ENCODE results near the gene G3BP1. TPM values are rescaled to one million over a fixed set of nuclear protein-coding genes. Genes with fewer than 3 reads are reported as not detected.

The G3BP1 gene
- polyA plus RNA-seq, 3 donors, result 10.6 to 60.6 (median 58.8) TPM

GRCh38 chr5:151815051-151815450 is 43.3 kb downstream of the G3BP1 start:
- Histone ChIP-seq H2AFZ (ENCODE audit: insufficient read depth, low read depth, low read length, poor library complexity, severe bottlenecking) (no peak overlapping the region), H3K9ac (ENCODE audit: insufficient read depth, low read length, poor library complexity, severe bottlenecking) (no peak overlapping the region), H3K9me3 (replicated peaks in 1 of 2; ENCODE audit: control insufficient read depth in 1 of 2, insufficient read depth in 1 of 2, low read length in 2 of 2) (no peaks in the 10 kb centered on the region), H4K20me1 (ENCODE audit: insufficient read depth, low read length) (no peaks in the 10 kb centered on the region), H3K4me1 (ENCODE audit: control insufficient read depth in 1 of 2, insufficient read depth in 2 of 2, low read length in 2 of 2) (no peaks in the 10 kb centered on the region), H3K27me3 (ENCODE audit: control insufficient read depth in 2 of 2, insufficient read depth in 2 of 2, low read length in 2 of 2) (no peaks in the 10 kb centered on the region), H3K27ac (ENCODE audit: low read depth in 1 of 2, low read length in 2 of 2) (no peak overlapping the region), H3K4me2 (replicated peaks; ENCODE audit: extremely low read depth, low read length, poor library complexity, severe bottlenecking) (no peak overlapping the region), H3K79me2 (ENCODE audit: insufficient read depth, low read length) (no peaks in the 10 kb centered on the region), H3K4me3 (replicated peaks in 1 of 3; ENCODE audit: low read depth in 2 of 3, low read length in 3 of 3) (no peak overlapping the region), H3K36me3 (replicated peaks in 1 of 2; ENCODE audit: control insufficient read depth in 1 of 2, insufficient read depth in 2 of 2, low read length in 2 of 2) (peaks cover 27 to 57% of the 10 kb centered on the region in 2 donors)
- intact Hi-C loops (cut with micrococcal nuclease), result no loop called here
- Mint-ChIP-seq H3K27me3 (ENCODE audit: low read depth in 3 of 3) (no peaks in the 10 kb centered on the region), H3K36me3 (peaks cover 34 to 46% of the 10 kb centered on the region in 2 donors), H3K4me3 (no peak overlapping the region), H3K4me1 (no peaks in the 10 kb centered on the region), H3K9me3 (no peaks in the 10 kb centered on the region), H3K27ac (no peak overlapping the region)
- TF ChIP-seq, protein P1, sequence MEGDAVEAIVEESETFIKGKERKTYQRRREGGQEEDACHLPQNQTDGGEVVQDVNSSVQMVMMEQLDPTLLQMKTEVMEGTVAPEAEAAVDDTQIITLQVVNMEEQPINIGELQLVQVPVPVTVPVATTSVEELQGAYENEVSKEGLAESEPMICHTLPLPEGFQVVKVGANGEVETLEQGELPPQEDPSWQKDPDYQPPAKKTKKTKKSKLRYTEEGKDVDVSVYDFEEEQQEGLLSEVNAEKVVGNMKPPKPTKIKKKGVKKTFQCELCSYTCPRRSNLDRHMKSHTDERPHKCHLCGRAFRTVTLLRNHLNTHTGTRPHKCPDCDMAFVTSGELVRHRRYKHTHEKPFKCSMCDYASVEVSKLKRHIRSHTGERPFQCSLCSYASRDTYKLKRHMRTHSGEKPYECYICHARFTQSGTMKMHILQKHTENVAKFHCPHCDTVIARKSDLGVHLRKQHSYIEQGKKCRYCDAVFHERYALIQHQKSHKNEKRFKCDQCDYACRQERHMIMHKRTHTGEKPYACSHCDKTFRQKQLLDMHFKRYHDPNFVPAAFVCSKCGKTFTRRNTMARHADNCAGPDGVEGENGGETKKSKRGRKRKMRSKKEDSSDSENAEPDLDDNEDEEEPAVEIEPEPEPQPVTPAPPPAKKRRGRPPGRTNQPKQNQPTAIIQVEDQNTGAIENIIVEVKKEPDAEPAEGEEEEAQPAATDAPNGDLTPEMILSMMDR (IDR thresholded peaks at IDR 0.05), result no peak
- DNase-seq, result no peak
- 93% methylated on average over 1 of the region's 1 CpG for WGBS (ENCODE audit: insufficient coverage)

GRCh38 chr5:151819830-151820229 is 48.1 kb downstream of the G3BP1 start:
- Mint-ChIP-seq H3K27me3 (ENCODE audit: low read depth in 3 of 3) (no peaks in the 10 kb centered on the region), H3K4me1 (peaks cover 4% of the 10 kb centered on the region), H3K27ac (no peak overlapping the region), H3K36me3 (peaks cover 7 to 10% of the 10 kb centered on the region in 2 donors), H3K9me3 (no peaks in the 10 kb centered on the region), H3K4me3 (no peak overlapping the region)
- no peaks in the 10 kb centered on the region for H3K79me2 ChIP-seq (ENCODE audit: insufficient read depth, low read length)
- intact Hi-C loops (cut with micrococcal nuclease), result loop anchor here in 1 of 2 donors (10.0 kb wide), 1 partner anchor 685 kb away; no protein-coding TSS in a partner anchor
- H3K9ac ChIP-seq (ENCODE audit: insufficient read depth, low read length, poor library complexity, severe bottlenecking), result no peak overlapping the region
- no peaks in the 10 kb centered on the region for H4K20me1 ChIP-seq (ENCODE audit: insufficient read depth, low read length)
- H3K27me3 ChIP-seq (ENCODE audit: control insufficient read depth in 2 of 2, insufficient read depth in 2 of 2, low read length in 2 of 2), result no peaks in the 10 kb centered on the region
- no peak overlapping the region for H3K4me3 ChIP-seq (replicated peaks in 1 of 3; ENCODE audit: low read depth in 2 of 3, low read length in 3 of 3)
- H3K4me1 ChIP-seq (ENCODE audit: control insufficient read depth in 1 of 2, insufficient read depth in 2 of 2, low read length in 2 of 2), result no peaks in the 10 kb centered on the region
- H3K4me2 ChIP-seq (replicated peaks; ENCODE audit: extremely low read depth, low read length, poor library complexity, severe bottlenecking), result no peak overlapping the region
- no peak overlapping the region for H2AFZ ChIP-seq (ENCODE audit: insufficient read depth, low read depth, low read length, poor library complexity, severe bottlenecking)
- no peaks in the 10 kb centered on the region for H3K9me3 ChIP-seq (replicated peaks in 1 of 2; ENCODE audit: control insufficient read depth in 1 of 2, insufficient read depth in 1 of 2, low read length in 2 of 2)
- TF ChIP-seq, protein P1 (IDR thresholded peaks at IDR 0.05), result no peak
- no peak for DNase-seq
- H3K27ac ChIP-seq (ENCODE audit: low read depth in 1 of 2, low read length in 2 of 2), result no peak overlapping the region
- H3K36me3 ChIP-seq (replicated peaks in 1 of 2; ENCODE audit: control insufficient read depth in 1 of 2, insufficient read depth in 2 of 2, low read length in 2 of 2), result peaks cover 0 to 9% of the 10 kb centered on the region in 2 donors

Measured in CD14-positive monocyte (primary cell).